ENCODE data around the gene CCDC73. TPM values are rescaled to one million over a fixed set of nuclear protein-coding genes. Genes with fewer than 3 reads are reported as not detected.

Gene CCDC73
- total RNA-seq, 1 experiment from 2014 or later = 0.04 TPM

- H3K56ac ChIP-seq (ENCODE audit: insufficient read length, low read depth, low read length) = no peak overlapping the region
- no peaks in the 10 kb centered on the region for H3K9me3 Mint-ChIP-seq
These were observed 95.9 kb downstream of the CCDC73 start for GRCh38 chr11:32698579-32698978.

More at GRCh38 chr11:32698579-32698978, 95.9 kb downstream of the CCDC73 start:
- no peak overlapping the region for H2BK20ac ChIP-seq (ENCODE audit: low read depth, low read length, poor library complexity, severe bottlenecking)
- Mint-ChIP-seq H3K4me3 (no peak overlapping the region), H3K27ac (no peak overlapping the region), H3K4me1 (peaks cover 12 to 20% of the 10 kb centered on the region in 2 experiments), H3K36me3 (ENCODE audit: insufficient read depth in 1 of 3, low read depth in 3 of 3) (no peaks in the 10 kb centered on the region), H3K27me3 (ENCODE audit: low read depth) (no peaks in the 10 kb centered on the region)
- no peak overlapping the region for H2BK5ac ChIP-seq (ENCODE audit: insufficient read length, low read length)
- H3T11ph ChIP-seq (ENCODE audit: low read length) = no peak overlapping the region
- H3K4ac ChIP-seq (ENCODE audit: low read depth, low read length) = no peak overlapping the region
- no peak overlapping the region for H4K8ac ChIP-seq (replicated peaks; ENCODE audit: insufficient read length, low read depth, low read length)
- WGBS (ENCODE audit: extremely low coverage, insufficient read length, low lambda C conversion rate) = no CpG with 5 or more reads among the region's 2 CpGs
- no peak overlapping the region for H4K91ac ChIP-seq (ENCODE audit: insufficient read length, low read depth, low read length)
- H3K27me3 ChIP-seq (ENCODE audit: insufficient read depth, low read length) = no peaks in the 10 kb centered on the region
- DNase-seq = no peak
- H3K18ac ChIP-seq (ENCODE audit: insufficient read length, low read depth, low read length) = no peak overlapping the region
- TF ChIP-seq, protein P1, sequence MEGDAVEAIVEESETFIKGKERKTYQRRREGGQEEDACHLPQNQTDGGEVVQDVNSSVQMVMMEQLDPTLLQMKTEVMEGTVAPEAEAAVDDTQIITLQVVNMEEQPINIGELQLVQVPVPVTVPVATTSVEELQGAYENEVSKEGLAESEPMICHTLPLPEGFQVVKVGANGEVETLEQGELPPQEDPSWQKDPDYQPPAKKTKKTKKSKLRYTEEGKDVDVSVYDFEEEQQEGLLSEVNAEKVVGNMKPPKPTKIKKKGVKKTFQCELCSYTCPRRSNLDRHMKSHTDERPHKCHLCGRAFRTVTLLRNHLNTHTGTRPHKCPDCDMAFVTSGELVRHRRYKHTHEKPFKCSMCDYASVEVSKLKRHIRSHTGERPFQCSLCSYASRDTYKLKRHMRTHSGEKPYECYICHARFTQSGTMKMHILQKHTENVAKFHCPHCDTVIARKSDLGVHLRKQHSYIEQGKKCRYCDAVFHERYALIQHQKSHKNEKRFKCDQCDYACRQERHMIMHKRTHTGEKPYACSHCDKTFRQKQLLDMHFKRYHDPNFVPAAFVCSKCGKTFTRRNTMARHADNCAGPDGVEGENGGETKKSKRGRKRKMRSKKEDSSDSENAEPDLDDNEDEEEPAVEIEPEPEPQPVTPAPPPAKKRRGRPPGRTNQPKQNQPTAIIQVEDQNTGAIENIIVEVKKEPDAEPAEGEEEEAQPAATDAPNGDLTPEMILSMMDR (conservative IDR thresholded peaks at IDR 0.05) = no peak
- no peak overlapping the region for H2BK12ac ChIP-seq (ENCODE audit: insufficient read length, low read depth, low read length)
- H3K79me1 ChIP-seq (ENCODE audit: insufficient read depth, low read depth, low read length, poor library complexity, severe bottlenecking) = no peaks in the 10 kb centered on the region
- H3K9me3 ChIP-seq (ENCODE audit: control insufficient read depth, low read depth, low read length) = no peaks in the 10 kb centered on the region
- no peak overlapping the region for H3K9ac ChIP-seq (ENCODE audit: extremely low read depth, insufficient read length, low read length)
- H3K4me2 ChIP-seq (ENCODE audit: insufficient read depth, insufficient read length, low read length) = no peak overlapping the region
- H2BK120ac ChIP-seq (ENCODE audit: low read depth, low read length, poor library complexity, severe bottlenecking) = no peak overlapping the region
- H4K20me1 ChIP-seq (ENCODE audit: control insufficient read depth, insufficient read depth, insufficient read length) = no peaks in the 10 kb centered on the region
- H3K79me2 ChIP-seq (ENCODE audit: insufficient read depth, low read length) = no peaks in the 10 kb centered on the region
- no peak overlapping the region for H2AK5ac ChIP-seq (ENCODE audit: insufficient read length, low read length)
- no peak overlapping the region for H3K14ac ChIP-seq (ENCODE audit: insufficient read depth, low read length)
- H4K5ac ChIP-seq (ENCODE audit: insufficient read length, low read depth, low read length) = no peak overlapping the region
- no peak overlapping the region for H3K27ac ChIP-seq (ENCODE audit: insufficient read length, low read depth, low read length)
- no peaks in the 10 kb centered on the region for H3K4me1 ChIP-seq (ENCODE audit: insufficient read depth, low read length)
- H2AFZ ChIP-seq (ENCODE audit: low read length) = no peak overlapping the region
- no peak overlapping the region for H2BK15ac ChIP-seq (ENCODE audit: low read depth, low read length)
- H3K23me2 ChIP-seq (ENCODE audit: insufficient read length, low read depth, low read length, poor library complexity, severe bottlenecking) = no peaks in the 10 kb centered on the region
- H3K23ac ChIP-seq (ENCODE audit: insufficient read length, low read depth, low read length) = no peak overlapping the region
